ENCODE results near the gene MSRB1.

MSRB1 gene

DNA sequence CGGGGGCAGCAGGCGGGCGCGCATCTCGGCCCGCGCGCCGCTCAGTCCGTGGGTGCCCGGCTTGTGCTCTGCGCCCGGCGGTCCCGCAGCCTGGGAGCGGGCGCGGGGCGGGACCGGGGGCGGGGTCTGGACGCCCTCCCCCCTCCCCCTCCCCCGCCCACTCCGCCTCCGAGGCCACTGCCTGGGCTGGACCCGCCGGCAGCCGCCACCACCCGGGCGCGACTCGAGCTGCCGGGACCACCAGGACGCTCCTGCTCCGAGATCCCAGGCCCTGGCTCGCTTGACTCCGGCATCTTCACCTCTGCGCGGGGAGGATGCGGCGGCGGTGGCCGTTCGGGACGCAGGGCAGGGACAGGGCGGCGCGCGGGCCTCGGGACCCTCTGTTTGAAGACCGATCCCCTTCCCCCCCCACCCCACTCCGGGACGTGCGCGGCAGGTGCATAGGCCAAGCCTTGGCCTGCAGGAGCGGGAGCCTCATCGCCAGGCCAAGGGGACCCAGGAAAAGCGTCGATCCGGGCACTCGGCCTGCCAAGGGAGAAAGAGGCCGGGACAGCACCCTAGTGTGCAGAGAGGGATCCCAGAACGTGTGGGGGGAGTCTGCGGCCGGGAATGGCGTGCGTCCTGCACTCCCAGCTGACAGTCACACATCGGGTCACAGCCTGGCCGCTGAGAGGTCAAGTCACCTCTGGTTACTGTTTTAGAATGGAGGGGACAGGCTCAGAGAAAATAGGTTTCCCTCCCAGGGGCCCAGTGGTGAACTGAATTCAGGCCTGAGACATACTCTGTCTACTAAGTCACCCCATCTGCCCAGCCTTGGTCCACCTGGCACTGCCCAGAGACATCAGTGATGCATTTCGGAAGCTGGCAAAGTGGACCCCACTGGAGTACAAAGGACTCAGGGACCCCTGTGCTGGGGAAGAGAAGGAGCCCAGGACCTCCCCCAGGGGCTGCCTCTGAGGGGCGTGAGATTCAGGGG is 24.4 kb downstream of the MSRB1 start, which contains the start of gene HS3ST6:
HS3ST6 (minus strand) TSS at position 65 of the 976 bp plus-strand sequence. CDS start 92 bp downstream, outside the sequence.
- no peak within 1 kb of the TSS for H3K4me3 ChIP-seq (ENCODE audit: low read length, poor library complexity, severe bottlenecking)

GRCh38 chr16:1917665-1918350 is 25.2 kb downstream of the MSRB1 start:
- no peak overlapping the region for H2AFZ ChIP-seq (ENCODE audit: low read length)
- H3F3A ChIP-seq (ENCODE audit: low read depth), result no peaks in the 10 kb centered on the region
- no peaks in the 10 kb centered on the region for H3K4me1 ChIP-seq (ENCODE audit: insufficient read depth, low read length, poor library complexity, severe bottlenecking)
- no peaks in the 10 kb centered on the region for H3K27me3 ChIP-seq (ENCODE audit: insufficient read depth, low read length, poor library complexity, severe bottlenecking)
- H3K36me3 ChIP-seq (ENCODE audit: insufficient read depth, low read length), result no peaks in the 10 kb centered on the region
- H3K4me2 ChIP-seq (ENCODE audit: low read depth, low read length, poor library complexity, severe bottlenecking), result no peak overlapping the region
- H3K9ac ChIP-seq (ENCODE audit: low read depth, low read length, poor library complexity, severe bottlenecking), result no peak overlapping the region
- no peak for TF ChIP-seq EZH2phosphoT487 (IDR thresholded peaks at IDR 0.05; ENCODE audit: borderline replicate concordance)
- TF ChIP-seq CTCF (conservative IDR thresholded peaks at IDR 0.05; ENCODE audit: low read length), result no peak
- no peaks in the 10 kb centered on the region for H3K79me2 ChIP-seq (ENCODE audit: insufficient read depth, low read length)
- H3K9me3 ChIP-seq (ENCODE audit: insufficient read depth, low read depth, low read length), result no peaks in the 10 kb centered on the region
- no peak overlapping the region for H3K4me3 ChIP-seq (ENCODE audit: low read length, poor library complexity, severe bottlenecking)
- H3K9me2 ChIP-seq (replicated peaks; ENCODE audit: low read depth, low read length), result no peaks in the 10 kb centered on the region
- H4K20me1 ChIP-seq (ENCODE audit: insufficient read depth, low read length, poor library complexity, severe bottlenecking), result no peaks in the 10 kb centered on the region

More for the DNA sequence above, 24.4 kb downstream of the MSRB1 start, which contains the start of gene HS3ST6:
- no peaks in the 10 kb centered on the region for H3K9me2 ChIP-seq (replicated peaks; ENCODE audit: low read depth, low read length)
- no peaks in the 10 kb centered on the region for H3K9me3 ChIP-seq (ENCODE audit: insufficient read depth, low read depth, low read length)
- no peak within 1 kb of the TSS for H3K4me2 ChIP-seq (ENCODE audit: low read depth, low read length, poor library complexity, severe bottlenecking)
- no peak within 1 kb of the TSS for H2AFZ ChIP-seq (ENCODE audit: low read length)
- no peaks in the 10 kb centered on the region for H3F3A ChIP-seq (ENCODE audit: low read depth)
- H3K4me1 ChIP-seq (ENCODE audit: insufficient read depth, low read length, poor library complexity, severe bottlenecking), result no peaks in the 10 kb centered on the region
- no peaks in the 10 kb centered on the region for H4K20me1 ChIP-seq (ENCODE audit: insufficient read depth, low read length, poor library complexity, severe bottlenecking)
- H3K27me3 ChIP-seq (ENCODE audit: insufficient read depth, low read length, poor library complexity, severe bottlenecking), result no peaks in the 10 kb centered on the region
- no peaks in the 10 kb centered on the region for H3K36me3 ChIP-seq (ENCODE audit: insufficient read depth, low read length)
- no peak for TF ChIP-seq EZH2phosphoT487 (IDR thresholded peaks at IDR 0.05; ENCODE audit: borderline replicate concordance)
- TF ChIP-seq CTCF (conservative IDR thresholded peaks at IDR 0.05; ENCODE audit: low read length), result no peak
- H3K9ac ChIP-seq (ENCODE audit: low read depth, low read length, poor library complexity, severe bottlenecking), result no peak within 1 kb of the TSS
- H3K79me2 ChIP-seq (ENCODE audit: insufficient read depth, low read length), result no peaks in the 10 kb centered on the region

GRCh38 chr16:1917056-1917664 is 25.8 kb downstream of the MSRB1 start:
- no peak overlapping the region for H2AFZ ChIP-seq (ENCODE audit: low read length)
- no peaks in the 10 kb centered on the region for H3K36me3 ChIP-seq (ENCODE audit: insufficient read depth, low read length)
- no peak overlapping the region for H3K4me2 ChIP-seq (ENCODE audit: low read depth, low read length, poor library complexity, severe bottlenecking)
- H4K20me1 ChIP-seq (ENCODE audit: insufficient read depth, low read length, poor library complexity, severe bottlenecking), result no peaks in the 10 kb centered on the region
- no peaks in the 10 kb centered on the region for H3K4me1 ChIP-seq (ENCODE audit: insufficient read depth, low read length, poor library complexity, severe bottlenecking)
- TF ChIP-seq EZH2phosphoT487 (IDR thresholded peaks at IDR 0.05; ENCODE audit: borderline replicate concordance), result no peak
- TF ChIP-seq CTCF (conservative IDR thresholded peaks at IDR 0.05; ENCODE audit: low read length), result no peak
- H3K9ac ChIP-seq (ENCODE audit: low read depth, low read length, poor library complexity, severe bottlenecking), result no peak overlapping the region
- H3K27me3 ChIP-seq (ENCODE audit: insufficient read depth, low read length, poor library complexity, severe bottlenecking), result no peaks in the 10 kb centered on the region
- no peaks in the 10 kb centered on the region for H3K9me3 ChIP-seq (ENCODE audit: insufficient read depth, low read depth, low read length)
- no peaks in the 10 kb centered on the region for H3K9me2 ChIP-seq (replicated peaks; ENCODE audit: low read depth, low read length)
- no peaks in the 10 kb centered on the region for H3F3A ChIP-seq (ENCODE audit: low read depth)
- no peaks in the 10 kb centered on the region for H3K79me2 ChIP-seq (ENCODE audit: insufficient read depth, low read length)
- H3K4me3 ChIP-seq (ENCODE audit: low read length, poor library complexity, severe bottlenecking), result no peak overlapping the region
